Type B pancreatic cell (in vitro differentiated cells): ENCODE measurements around the gene STXBP3. TPM values are rescaled to one million over a fixed set of nuclear protein-coding genes. Genes with fewer than 3 reads are reported as not detected.

Experiments
- DNase-seq: peaks from one replicate; pipeline ENCODE4 v3.0.0; 2021; ENCODE audit warnings: mixed read lengths; ENCODE audit not compliant: unreplicated experiment; ENCODE audit errors: extremely low spot score
- H3K27ac Mint-ChIP-seq: 2 replicates; pipeline ENCODE4 v1.8.0; 2021; ENCODE audit warnings: mild to moderate bottlenecking, mixed read lengths
- H3K27me3 Mint-ChIP-seq: 2 replicates; pipeline ENCODE4 v1.8.0; 2021; ENCODE audit warnings: mixed read lengths
- H3K36me3 Mint-ChIP-seq: 2 replicates; pipeline ENCODE4 v1.8.0; 2021; ENCODE audit warnings: mixed read lengths
- H3K4me1 Mint-ChIP-seq: one replicate; pipeline ENCODE4 v1.8.0; 2021; ENCODE audit warnings: mixed read lengths; ENCODE audit not compliant: unreplicated experiment
- H3K4me3 Mint-ChIP-seq: 2 replicates; pipeline ENCODE4 v1.8.0; 2021; ENCODE audit warnings: mild to moderate bottlenecking, mixed read lengths
- H3K9me3 Mint-ChIP-seq: 2 replicates; pipeline ENCODE4 v1.8.0; 2021; ENCODE audit warnings: mixed read lengths
- total RNA-seq: library from RNA; stranded (reverse); gene quantifications from 2 replicates; pipeline ENCODE4 v1.2.1, GENCODE V29; 2021; ENCODE audit warnings: low replicate concordance
- TF ChIP-seq, protein P1 (sequence below): fragments of 200-600 bp; sonication (generic); conservative IDR thresholded peaks from 2 replicates; pipeline ENCODE4 v1.5.0; 2021; ENCODE audit warnings: antibody characterized with exemption, mild to moderate bottlenecking

The STXBP3 gene
- total RNA-seq, 1 donor from 2014 or later, result 40.5 TPM

DNA sequence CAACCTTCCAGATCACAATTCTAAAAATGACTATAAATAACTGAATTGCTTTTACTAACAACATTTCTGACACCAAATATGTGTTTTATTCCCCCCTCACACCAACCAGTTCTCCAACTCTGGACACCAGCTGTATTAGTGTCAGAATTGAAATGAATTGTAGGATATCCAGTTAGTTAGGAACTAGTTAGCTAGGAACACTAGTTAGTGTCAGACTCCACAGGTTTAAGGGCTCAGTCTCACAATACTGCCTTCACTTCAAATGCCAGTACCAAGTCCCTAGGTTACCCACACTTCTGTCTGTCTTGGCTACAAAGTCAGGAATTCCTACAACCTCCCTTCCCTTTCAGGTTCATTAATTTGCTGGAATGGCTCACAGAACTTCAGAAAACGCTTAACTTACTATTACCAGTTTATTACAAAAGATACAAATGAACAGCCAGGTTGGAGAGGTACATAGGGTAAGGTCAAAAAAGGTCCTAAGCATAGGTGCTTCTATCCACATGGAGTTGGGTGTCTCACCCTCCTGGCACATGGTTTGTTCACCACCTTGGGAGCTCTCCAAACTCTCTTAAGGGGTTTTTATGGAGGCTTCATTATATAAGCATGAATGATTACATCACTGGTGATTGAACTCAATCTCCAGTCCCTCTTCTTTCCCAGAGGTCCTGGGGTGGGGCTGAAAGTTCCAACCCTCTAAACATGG lies 4.2 kb downstream of the STXBP3 start:
- no peaks in the 10 kb centered on the region for H3K9me3 Mint-ChIP-seq
- H3K4me1 Mint-ChIP-seq, result peaks cover 19% of the 10 kb centered on the region
- TF ChIP-seq, protein P1, sequence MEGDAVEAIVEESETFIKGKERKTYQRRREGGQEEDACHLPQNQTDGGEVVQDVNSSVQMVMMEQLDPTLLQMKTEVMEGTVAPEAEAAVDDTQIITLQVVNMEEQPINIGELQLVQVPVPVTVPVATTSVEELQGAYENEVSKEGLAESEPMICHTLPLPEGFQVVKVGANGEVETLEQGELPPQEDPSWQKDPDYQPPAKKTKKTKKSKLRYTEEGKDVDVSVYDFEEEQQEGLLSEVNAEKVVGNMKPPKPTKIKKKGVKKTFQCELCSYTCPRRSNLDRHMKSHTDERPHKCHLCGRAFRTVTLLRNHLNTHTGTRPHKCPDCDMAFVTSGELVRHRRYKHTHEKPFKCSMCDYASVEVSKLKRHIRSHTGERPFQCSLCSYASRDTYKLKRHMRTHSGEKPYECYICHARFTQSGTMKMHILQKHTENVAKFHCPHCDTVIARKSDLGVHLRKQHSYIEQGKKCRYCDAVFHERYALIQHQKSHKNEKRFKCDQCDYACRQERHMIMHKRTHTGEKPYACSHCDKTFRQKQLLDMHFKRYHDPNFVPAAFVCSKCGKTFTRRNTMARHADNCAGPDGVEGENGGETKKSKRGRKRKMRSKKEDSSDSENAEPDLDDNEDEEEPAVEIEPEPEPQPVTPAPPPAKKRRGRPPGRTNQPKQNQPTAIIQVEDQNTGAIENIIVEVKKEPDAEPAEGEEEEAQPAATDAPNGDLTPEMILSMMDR, result no peak
- no peak overlapping the region for H3K27ac Mint-ChIP-seq
- H3K36me3 Mint-ChIP-seq, result peaks cover 6% of the 10 kb centered on the region
- peaks cover 3% of the 10 kb centered on the region for H3K27me3 Mint-ChIP-seq
- DNase-seq, result no peak
- H3K4me3 Mint-ChIP-seq, result no peak overlapping the region

DNA sequence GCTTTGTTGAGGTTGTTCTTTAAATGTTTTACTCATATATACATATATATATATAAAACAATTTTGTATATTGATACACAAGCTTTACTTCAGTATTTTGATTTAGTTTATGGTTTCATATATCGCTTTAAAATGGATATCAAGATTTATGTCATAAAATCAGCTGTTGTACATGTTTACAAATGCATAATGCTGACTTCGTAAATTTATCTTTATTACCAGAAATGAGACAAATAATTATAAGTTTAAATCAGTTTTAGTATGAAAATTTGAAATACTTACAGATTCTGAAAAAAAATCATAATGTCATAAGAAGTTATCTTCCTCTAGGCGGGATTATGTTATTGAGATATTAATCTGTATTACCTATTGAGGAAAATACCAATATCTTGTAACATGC lies 6.9 kb downstream of the STXBP3 start:
- H3K36me3 Mint-ChIP-seq, result peaks cover 3% of the 10 kb centered on the region
- no peaks in the 10 kb centered on the region for H3K9me3 Mint-ChIP-seq
- no peak for DNase-seq
- H3K27me3 Mint-ChIP-seq, result no peaks in the 10 kb centered on the region
- TF ChIP-seq, protein P1, result no peak
- peaks cover 11% of the 10 kb centered on the region for H3K4me1 Mint-ChIP-seq
- no peak overlapping the region for H3K27ac Mint-ChIP-seq
- no peak overlapping the region for H3K4me3 Mint-ChIP-seq

DNA sequence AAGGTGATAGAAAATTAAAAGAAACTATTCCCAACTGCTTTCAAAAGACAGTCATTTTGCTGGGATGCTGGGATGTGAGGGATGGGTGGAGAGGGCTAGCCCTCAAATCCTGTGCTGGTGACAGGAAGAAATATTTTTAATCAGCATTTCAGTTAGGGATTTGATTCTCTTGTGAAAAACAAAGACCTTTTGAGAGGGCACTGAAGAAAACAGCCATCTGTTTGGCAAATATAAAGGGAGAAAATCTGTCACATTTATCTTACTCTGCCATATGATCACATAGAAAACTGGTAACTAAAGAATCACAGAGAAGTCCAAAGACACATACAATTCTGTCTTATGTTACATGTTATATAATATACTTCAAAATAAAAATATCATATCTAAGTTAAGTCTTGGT lies 12.3 kb downstream of the STXBP3 start:
- H3K27ac Mint-ChIP-seq, result no peak overlapping the region
- peaks cover 18% of the 10 kb centered on the region for H3K36me3 Mint-ChIP-seq
- H3K9me3 Mint-ChIP-seq, result no peaks in the 10 kb centered on the region
- H3K4me1 Mint-ChIP-seq, result no peaks in the 10 kb centered on the region
- DNase-seq, result no peak
- no peak overlapping the region for H3K4me3 Mint-ChIP-seq
- H3K27me3 Mint-ChIP-seq, result no peaks in the 10 kb centered on the region
- TF ChIP-seq, protein P1, result no peak

DNA sequence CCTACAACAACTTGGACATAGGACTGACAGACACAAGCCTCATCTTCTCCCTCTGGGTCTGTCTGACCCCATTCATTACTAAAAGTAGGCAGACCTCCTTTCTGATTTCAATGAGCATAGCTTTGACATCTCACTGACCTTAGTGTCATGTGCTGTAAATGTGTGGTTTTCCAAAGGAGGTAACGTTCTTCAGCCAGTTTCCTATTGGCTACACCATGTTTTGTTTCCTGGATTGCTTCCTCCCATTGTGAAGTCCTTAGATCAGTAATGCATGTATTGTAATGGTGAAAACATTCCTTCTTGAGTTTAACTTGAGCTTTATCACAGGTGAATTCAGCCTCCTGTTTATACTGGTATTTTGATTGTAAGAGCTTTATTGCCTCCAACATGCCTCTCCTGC lies 20.6 kb downstream of the STXBP3 start:
- Mint-ChIP-seq H3K27me3 (no peaks in the 10 kb centered on the region), H3K36me3 (peaks cover 27% of the 10 kb centered on the region), H3K27ac (no peak overlapping the region), H3K4me1 (no peaks in the 10 kb centered on the region), H3K4me3 (no peak overlapping the region), H3K9me3 (no peaks in the 10 kb centered on the region)
- TF ChIP-seq, protein P1, result no peak
- DNase-seq, result no peak

DNA sequence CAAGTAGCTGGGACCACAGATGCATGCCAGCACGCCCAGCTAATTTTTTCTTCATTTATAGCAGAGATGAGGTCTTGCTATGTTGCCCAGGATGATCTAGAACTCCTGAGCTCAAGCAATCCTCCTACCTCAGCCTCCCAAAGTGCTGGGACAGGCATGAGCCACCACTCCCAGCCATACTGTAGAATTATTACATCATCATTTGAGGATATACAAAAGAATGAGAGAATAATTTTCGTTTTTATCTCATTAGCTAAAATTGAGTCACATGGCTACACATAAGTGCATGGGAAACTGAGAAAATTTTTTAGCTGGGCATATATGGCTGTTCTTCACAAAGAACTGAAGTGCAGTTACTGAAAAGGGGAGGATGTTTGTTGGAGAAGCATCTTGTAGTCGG lies 21.2 kb downstream of the STXBP3 start:
- Mint-ChIP-seq H3K36me3 (peaks cover 24% of the 10 kb centered on the region), H3K4me1 (no peaks in the 10 kb centered on the region), H3K4me3 (no peak overlapping the region), H3K9me3 (no peaks in the 10 kb centered on the region), H3K27ac (no peak overlapping the region), H3K27me3 (no peaks in the 10 kb centered on the region)
- TF ChIP-seq, protein P1, result no peak
- DNase-seq, result no peak
